Hepatocyte (in vitro differentiated cells): ENCODE results near the gene FBXL5.

Source experiments
- CTCF ChIP-seq: fragments of 200-600 bp; sonication (generic); IDR thresholded peaks from 2 replicates; pipeline ENCODE4 v1.5.1; 2016; ENCODE audit warnings: antibody characterized with exemption, mild to moderate bottlenecking; ENCODE audit not compliant: poor library complexity
- EZH2phosphoT487 ChIP-seq: fragments of 200-600 bp; sonication (generic); IDR thresholded peaks from one replicate; pipeline ENCODE4 v1.6.1; 2018; ENCODE audit warnings: antibody characterized with exemption, mild to moderate bottlenecking, low read depth, moderate library complexity; ENCODE audit not compliant: unreplicated experiment, severe bottlenecking

GRCh38 chr4:15684498-15684897 lies 29.3 kb upstream of the FBXL5 start:
- no peak for TF ChIP-seq CTCF
- no peak for TF ChIP-seq EZH2phosphoT487
